Fibroblast of lung (primary cell): Measurements from ENCODE around the gene SLC28A3.
"Not testable (repeated sequence)": the region's sequence is repeated elsewhere in the genome, so short reads cannot be mapped to it uniquely, and the experiment has no call there.

Experiments used
- CTCF ChIP-seq, 2 donors: IDR thresholded peaks in 1 of 2; conservative IDR thresholded peaks in 1 of 2; 1 replicate in 1 of 2; 2 replicates in 1 of 2; pipeline ENCODE4 v1.5.1; 2011 to 2012; ENCODE audit warnings: low read length in 2 of 2, control low read depth in 1 of 2, inconsistent platforms in 1 of 2, low read depth in 1 of 2, mild to moderate bottlenecking in 1 of 2
- EZH2 ChIP-seq: IDR thresholded peaks from 2 replicates; pipeline ENCODE4 v1.5.1; 2012; ENCODE audit warnings: low read length, control low read depth, mild to moderate bottlenecking; ENCODE audit errors: missing control alignments

GRCh38 chr9:84390254-84390653, 49.7 kb upstream of the SLC28A3 start:
- TF ChIP-seq CTCF (conservative IDR thresholded peaks at IDR 0.05 in 1 of 2, IDR thresholded peaks at IDR 0.05 in 1 of 2; ENCODE audit: low read depth in 1 of 2, low read length in 2 of 2); EZH2: not testable (repeated sequence)
